Measurements from ENCODE around the gene NDUFAF3. TPM values are rescaled to one million over a fixed set of nuclear protein-coding genes. Genes with fewer than 3 reads are reported as not detected.

The NDUFAF3 gene
- total RNA-seq, 1 donor from 2014 or later = 77.6 TPM

DNA sequence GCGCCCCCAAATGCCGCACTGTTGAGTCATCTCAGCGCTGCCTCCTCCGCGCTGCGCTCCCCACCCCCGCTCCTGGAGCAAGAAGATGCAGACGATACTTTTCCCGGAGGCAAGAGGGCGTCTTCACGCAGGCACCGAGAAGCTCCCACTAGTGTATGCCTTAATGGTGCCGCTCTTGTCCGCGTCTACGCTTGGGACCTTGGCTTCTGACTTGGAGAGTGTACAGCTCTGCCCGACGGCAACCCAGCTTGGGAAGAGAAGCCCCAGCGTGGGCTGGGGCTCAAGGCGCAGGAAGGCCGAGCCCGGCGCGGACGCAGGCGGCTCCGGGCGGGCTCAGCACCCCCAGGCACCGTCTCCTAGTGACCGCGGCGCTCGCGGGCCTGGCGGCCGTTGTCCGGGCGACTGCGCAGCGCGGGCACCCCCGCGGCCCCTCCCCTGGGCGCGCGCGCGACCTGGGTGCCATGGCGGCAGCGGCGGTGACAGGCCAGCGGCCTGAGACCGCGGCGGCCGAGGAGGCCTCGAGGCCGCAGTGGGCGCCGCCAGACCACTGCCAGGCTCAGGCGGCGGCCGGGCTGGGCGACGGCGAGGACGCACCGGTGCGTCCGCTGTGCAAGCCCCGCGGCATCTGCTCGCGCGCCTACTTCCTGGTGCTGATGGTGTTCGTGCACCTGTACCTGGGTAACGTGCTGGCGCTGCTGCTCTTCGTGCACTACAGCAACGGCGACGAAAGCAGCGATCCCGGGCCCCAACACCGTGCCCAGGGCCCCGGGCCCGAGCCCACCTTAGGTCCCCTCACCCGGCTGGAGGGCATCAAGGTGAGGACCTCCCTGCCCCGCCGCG is 31.9 kb upstream of the NDUFAF3 start, which contains the start of gene P4HTM:
Gene P4HTM, plus strand, starts transcription at position 446 of the 840 bp plus-strand sequence. Its CDS starts 16 bp downstream, at position 462.
- Histone ChIP-seq H3K27ac (peak within 1 kb of the TSS; percentile 91), H3K4me3 (peak within 1 kb of the TSS; percentile 89), H3K4me1 (peaks cover 21% of the 10 kb centered on the region), H3K36me3 (peaks cover 17% of the 10 kb centered on the region), H3K27me3 (no peaks in the 10 kb centered on the region), H3K9me3 (no peaks in the 10 kb centered on the region)
- TF ChIP-seq, protein P1, sequence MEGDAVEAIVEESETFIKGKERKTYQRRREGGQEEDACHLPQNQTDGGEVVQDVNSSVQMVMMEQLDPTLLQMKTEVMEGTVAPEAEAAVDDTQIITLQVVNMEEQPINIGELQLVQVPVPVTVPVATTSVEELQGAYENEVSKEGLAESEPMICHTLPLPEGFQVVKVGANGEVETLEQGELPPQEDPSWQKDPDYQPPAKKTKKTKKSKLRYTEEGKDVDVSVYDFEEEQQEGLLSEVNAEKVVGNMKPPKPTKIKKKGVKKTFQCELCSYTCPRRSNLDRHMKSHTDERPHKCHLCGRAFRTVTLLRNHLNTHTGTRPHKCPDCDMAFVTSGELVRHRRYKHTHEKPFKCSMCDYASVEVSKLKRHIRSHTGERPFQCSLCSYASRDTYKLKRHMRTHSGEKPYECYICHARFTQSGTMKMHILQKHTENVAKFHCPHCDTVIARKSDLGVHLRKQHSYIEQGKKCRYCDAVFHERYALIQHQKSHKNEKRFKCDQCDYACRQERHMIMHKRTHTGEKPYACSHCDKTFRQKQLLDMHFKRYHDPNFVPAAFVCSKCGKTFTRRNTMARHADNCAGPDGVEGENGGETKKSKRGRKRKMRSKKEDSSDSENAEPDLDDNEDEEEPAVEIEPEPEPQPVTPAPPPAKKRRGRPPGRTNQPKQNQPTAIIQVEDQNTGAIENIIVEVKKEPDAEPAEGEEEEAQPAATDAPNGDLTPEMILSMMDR (IDR thresholded peaks at IDR 0.05) = peak; percentile 45
- intact Hi-C loops (cut with DNase I) = no loop called here
- ATAC-seq (peak; percentile 93), DNase-seq (peak; percentile 90)

DNA sequence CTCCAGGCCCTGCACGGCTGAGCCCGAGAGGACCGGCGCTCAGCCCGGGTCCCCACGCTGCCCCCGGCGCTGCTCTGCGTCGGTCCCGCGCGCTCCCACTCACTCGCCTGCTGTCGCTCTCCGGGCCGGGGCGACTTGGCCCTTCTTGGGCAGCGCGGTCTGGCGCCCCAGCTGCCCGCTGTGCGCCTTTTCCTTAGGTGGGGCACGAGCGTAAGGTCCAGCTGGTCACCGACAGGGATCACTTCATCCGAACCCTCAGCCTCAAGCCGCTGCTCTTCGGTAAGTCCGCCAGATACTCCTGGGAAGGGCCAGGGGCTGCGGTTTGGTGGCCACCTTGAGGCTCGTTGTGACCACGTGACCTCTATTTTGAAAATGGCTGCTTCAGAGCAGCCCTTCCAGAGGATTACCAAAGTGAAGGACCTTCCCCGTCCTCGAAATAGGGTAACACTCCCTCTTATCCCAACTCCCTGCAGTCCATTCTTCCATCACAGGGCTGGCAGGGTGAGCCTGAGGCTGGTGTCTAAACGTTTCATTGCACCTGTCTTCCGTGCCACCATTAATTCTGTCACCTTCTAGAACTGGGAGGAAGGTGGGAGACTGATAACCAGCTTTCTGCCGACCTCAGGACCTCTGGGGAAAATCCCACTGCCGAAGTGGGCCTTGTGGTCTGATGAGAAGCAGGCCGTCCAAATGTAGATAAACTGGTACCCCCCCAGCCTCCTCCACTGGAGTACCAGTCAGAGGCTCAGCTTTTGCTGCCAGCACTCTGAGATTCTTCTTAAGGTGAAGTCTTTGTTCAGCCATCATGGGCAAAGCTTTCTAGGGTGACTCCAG is 31.1 kb upstream of the NDUFAF3 start:
- ATAC-seq = peak; percentile 34
- intact Hi-C loops (cut with DNase I) = no loop called here
- TF ChIP-seq, protein P1 (IDR thresholded peaks at IDR 0.05) = no peak

DNA sequence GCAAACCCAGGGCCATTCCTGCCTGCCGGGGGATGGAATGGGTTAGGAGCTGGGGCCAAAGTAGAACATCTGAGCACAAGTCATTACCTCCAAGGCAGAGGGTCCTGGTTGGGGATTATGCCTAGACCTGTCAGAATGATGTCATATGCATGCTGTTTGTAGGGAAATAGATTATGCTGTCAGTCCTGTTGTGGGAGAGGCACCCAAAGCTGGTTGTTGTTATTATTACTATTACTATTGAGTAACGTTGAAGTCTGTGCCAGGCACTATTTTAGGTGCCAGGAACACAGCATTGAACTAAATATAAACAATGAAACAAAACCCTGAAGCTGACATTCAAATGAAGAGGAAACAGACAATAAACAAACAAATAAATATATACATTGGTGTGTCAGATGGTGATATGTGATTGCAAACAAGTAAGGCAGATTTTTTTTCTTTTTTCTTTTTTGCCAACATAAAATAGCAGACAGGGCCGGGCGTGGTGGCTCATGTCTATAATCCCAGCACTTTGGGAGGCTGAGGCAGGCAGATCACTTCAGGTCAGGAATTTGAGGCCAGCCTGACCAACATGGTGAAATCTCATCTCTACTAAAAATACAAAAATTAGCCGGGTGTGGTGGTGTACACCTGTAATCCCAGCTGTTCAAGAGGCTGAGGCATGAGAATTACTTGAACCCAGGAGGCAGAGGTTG is 29.9 kb upstream of the NDUFAF3 start:
- peaks cover 9% of the 10 kb centered on the region for H3K36me3 ChIP-seq
- no peak for DNase-seq
- intact Hi-C loops (cut with DNase I) = no loop called here
- H3K9me3 ChIP-seq = no peaks in the 10 kb centered on the region
- ATAC-seq = no peak
- H3K4me1 ChIP-seq = peaks cover 21% of the 10 kb centered on the region
- TF ChIP-seq, protein P1 (IDR thresholded peaks at IDR 0.05) = no peak
- no peak overlapping the region for H3K27ac ChIP-seq
- no peaks in the 10 kb centered on the region for H3K27me3 ChIP-seq
- H3K4me3 ChIP-seq = peak overlapping the region; percentile 89

More for the DNA sequence above, 31.1 kb upstream of the NDUFAF3 start:
- Histone ChIP-seq H3K4me1 (peaks cover 21% of the 10 kb centered on the region), H3K27ac (peak overlapping the region; percentile 91), H3K27me3 (no peaks in the 10 kb centered on the region), H3K4me3 (peak overlapping the region; percentile 89), H3K9me3 (no peaks in the 10 kb centered on the region), H3K36me3 (peaks cover 10% of the 10 kb centered on the region)
- no peak for DNase-seq

DNA sequence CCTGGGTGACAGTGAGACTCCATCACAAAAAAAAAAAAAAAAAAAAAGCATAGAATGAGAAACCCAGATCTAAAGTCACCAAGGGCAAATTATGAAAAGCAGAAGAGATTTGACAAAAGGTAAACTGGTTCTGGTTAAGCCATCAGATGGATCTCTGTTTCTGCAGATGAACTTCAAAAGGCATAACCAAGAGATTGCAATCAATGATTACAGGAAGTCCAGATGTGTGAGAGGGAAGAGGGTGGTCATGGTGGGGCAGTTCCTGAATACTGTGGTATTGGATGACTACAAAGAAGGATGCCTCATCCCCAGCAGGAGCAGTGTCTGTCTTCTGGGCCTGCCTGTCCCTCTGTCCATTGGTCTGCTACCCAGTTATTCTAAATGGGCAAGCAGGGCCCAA is 28.1 kb upstream of the NDUFAF3 start:
- no peak overlapping the region for H3K4me3 ChIP-seq
- intact Hi-C loops (cut with DNase I) = no loop called here
- ATAC-seq (no peak), DNase-seq (no peak)
- H3K9me3 ChIP-seq = no peaks in the 10 kb centered on the region
- peaks cover 9% of the 10 kb centered on the region for H3K36me3 ChIP-seq
- H3K27ac ChIP-seq = no peak overlapping the region
- TF ChIP-seq, protein P1 (IDR thresholded peaks at IDR 0.05) = no peak
- H3K27me3 ChIP-seq = no peaks in the 10 kb centered on the region
- peaks cover 20% of the 10 kb centered on the region for H3K4me1 ChIP-seq

DNA sequence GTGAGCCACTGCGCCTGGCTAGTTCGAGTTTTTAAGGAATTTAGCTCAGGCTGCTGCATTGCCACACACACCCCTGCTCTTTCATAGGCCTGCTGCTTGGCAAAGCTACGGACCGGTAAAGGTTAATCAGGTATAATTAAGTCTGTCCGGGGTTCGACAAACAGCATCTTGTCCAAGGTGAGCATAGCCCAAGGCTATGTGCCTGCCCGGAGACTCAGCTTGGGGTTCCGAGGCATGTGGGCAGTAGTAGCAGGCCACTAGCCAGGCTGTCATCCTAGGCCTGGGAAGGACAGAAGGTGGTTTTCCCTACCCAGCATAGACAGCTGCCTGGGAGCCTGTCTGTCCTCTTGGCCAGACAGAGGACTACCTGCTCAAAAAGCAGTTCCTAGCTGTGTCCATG is 25.3 kb upstream of the NDUFAF3 start:
- no peak overlapping the region for H3K4me3 ChIP-seq
- DNase-seq (no peak), ATAC-seq (no peak)
- TF ChIP-seq, protein P1 (IDR thresholded peaks at IDR 0.05) = no peak
- H3K36me3 ChIP-seq = peaks cover 9% of the 10 kb centered on the region
- intact Hi-C loops (cut with DNase I) = no loop called here
- no peaks in the 10 kb centered on the region for H3K27me3 ChIP-seq
- H3K9me3 ChIP-seq = no peaks in the 10 kb centered on the region
- H3K27ac ChIP-seq = no peak overlapping the region
- peaks cover 3% of the 10 kb centered on the region for H3K4me1 ChIP-seq

Data from upper lobe of right lung (tissue), 1 donor.